H1 (cell line): ENCODE measurements around the gene TEX35. TPM values are rescaled to one million over a fixed set of nuclear protein-coding genes. Genes with fewer than 3 reads are reported as not detected.
A peak's percentile ranks its signal among the peaks of the same experiment; 100 is the strongest.

Source experiments
- BRCA1 ChIP-seq: IDR thresholded peaks from 2 replicates; pipeline ENCODE4 v1.6.1; 2012; ENCODE audit warnings: low read depth, low read length, improper control_type of control experiment
- EGR1 ChIP-seq: IDR thresholded peaks from 2 replicates; pipeline ENCODE4 v1.6.1; 2011; ENCODE audit warnings: low read depth, low read length, borderline replicate concordance
- NANOG ChIP-seq: IDR thresholded peaks from 2 replicates; pipeline ENCODE4 v1.6.1; 2011; ENCODE audit warnings: low read length, low read depth, mild to moderate bottlenecking, inconsistent platforms; ENCODE audit not compliant: insufficient read depth, poor library complexity, severe bottlenecking
- POU5F1 ChIP-seq: IDR thresholded peaks from 2 replicates; pipeline ENCODE4 v1.6.1; 2011; ENCODE audit warnings: low read depth, mild to moderate bottlenecking, low read length, moderate library complexity
- RBBP5 ChIP-seq: IDR thresholded peaks from 2 replicates; pipeline ENCODE4 v1.7.1; 2012; ENCODE audit warnings: low read depth, mild to moderate bottlenecking, inconsistent platforms, low read length, moderate library complexity, borderline replicate concordance
- TAF7 ChIP-seq: optimal IDR thresholded peaks from 2 replicates; pipeline ENCODE3; 2011; ENCODE audit warnings: low read depth, mild to moderate bottlenecking, inconsistent platforms, low read length, moderate library complexity, borderline replicate concordance
- polyA plus RNA-seq, 7 experiments: library from polyadenylated mRNA; depleted of rRNA in 3 of 7; stranded (reverse) in 5 of 7; unstranded in 2 of 7; fragments of >200 nt in 5 of 7; fragments of 200-250 nt in 2 of 7; gene quantifications; 1 replicate in 5 of 7; 2 replicates in 1 of 7; 4 replicates in 1 of 7; pipeline versions ENCODE4 v1.2.1 to v1.2.3, GENCODE V29; 2011 to 2013; ENCODE audit warnings: missing spikeins in 2 of 7, mixed read lengths in 2 of 7
- total RNA-seq: library from RNA; stranded (reverse); fragmentation: NEBNext Ultra II Directional; extraction: Animal tissue kit (Norgen Biotek cat#: 25700); gene quantifications from 2 replicates; pipeline ENCODE4 v1.2.1, GENCODE V29; 2021
- TF ChIP-seq, protein P1 (sequence below): IDR thresholded peaks from 2 replicates; pipeline ENCODE4 v1.6.1; 2012; ENCODE audit warnings: low read length, inconsistent platforms
- TF ChIP-seq, protein P2 (sequence below): fragments of 300-600 bp; sonication (generic); IDR thresholded peaks from 2 replicates; pipeline ENCODE4 v1.7.1; 2012; ENCODE audit warnings: low read length, moderate library complexity, mild to moderate bottlenecking, inconsistent platforms; ENCODE audit not compliant: insufficient replicate concordance

TEX35 gene
- total and polyA plus RNA-seq, 2 of the 8 experiments (the other 6 are each of a cell fraction or from before 2014, with no cell fraction given) = 0.03 TPM; not detected in 1

DNA sequence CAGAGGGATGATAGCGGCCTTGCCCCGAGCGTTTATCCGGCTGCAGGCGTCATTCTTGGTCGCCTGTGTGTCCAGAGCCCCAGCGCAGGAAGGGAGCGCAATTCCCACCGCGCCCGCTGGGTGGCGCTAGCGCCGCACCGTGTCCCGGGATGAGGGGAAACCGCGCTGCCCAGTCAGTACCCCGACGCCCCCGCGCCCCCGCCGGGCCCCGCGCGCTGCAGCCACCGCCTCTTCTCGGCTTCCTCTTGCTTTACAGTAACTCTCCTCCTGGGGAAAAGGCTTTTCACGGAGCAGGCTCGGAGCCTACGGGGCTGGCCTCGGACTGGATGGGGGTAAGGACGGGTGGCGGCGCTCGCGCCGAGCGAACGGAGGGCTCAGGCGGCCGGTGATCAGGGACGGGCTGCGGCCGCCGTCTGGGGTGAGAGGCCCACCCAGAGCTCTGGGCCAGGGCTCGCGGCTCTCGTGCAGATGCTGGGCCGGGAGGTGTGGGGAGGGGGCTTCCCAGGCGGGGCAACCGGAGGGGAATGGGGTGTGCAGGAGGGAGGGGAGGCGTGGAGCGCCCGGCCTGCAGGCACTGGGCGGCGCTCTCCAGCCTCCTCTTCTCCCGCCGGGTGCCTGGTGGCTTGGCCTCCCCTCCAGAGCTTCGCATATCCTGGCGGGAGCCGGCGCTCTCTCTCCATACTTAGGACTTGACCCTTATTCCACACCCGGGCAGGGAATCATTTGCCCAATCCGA, 29.8 kb downstream of the TEX35 start (continued):
- TF ChIP-seq, protein P1, sequence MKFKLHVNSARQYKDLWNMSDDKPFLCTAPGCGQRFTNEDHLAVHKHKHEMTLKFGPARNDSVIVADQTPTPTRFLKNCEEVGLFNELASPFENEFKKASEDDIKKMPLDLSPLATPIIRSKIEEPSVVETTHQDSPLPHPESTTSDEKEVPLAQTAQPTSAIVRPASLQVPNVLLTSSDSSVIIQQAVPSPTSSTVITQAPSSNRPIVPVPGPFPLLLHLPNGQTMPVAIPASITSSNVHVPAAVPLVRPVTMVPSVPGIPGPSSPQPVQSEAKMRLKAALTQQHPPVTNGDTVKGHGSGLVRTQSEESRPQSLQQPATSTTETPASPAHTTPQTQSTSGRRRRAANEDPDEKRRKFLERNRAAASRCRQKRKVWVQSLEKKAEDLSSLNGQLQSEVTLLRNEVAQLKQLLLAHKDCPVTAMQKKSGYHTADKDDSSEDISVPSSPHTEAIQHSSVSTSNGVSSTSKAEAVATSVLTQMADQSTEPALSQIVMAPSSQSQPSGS = no peak
- TF ChIP-seq EGR1 = peak; percentile 93
- TF ChIP-seq POU5F1 = no peak
- TF ChIP-seq RBBP5 = no peak
- no peak for TF ChIP-seq NANOG
- TF ChIP-seq TAF7 = peak; percentile 73
- TF ChIP-seq, protein P2, sequence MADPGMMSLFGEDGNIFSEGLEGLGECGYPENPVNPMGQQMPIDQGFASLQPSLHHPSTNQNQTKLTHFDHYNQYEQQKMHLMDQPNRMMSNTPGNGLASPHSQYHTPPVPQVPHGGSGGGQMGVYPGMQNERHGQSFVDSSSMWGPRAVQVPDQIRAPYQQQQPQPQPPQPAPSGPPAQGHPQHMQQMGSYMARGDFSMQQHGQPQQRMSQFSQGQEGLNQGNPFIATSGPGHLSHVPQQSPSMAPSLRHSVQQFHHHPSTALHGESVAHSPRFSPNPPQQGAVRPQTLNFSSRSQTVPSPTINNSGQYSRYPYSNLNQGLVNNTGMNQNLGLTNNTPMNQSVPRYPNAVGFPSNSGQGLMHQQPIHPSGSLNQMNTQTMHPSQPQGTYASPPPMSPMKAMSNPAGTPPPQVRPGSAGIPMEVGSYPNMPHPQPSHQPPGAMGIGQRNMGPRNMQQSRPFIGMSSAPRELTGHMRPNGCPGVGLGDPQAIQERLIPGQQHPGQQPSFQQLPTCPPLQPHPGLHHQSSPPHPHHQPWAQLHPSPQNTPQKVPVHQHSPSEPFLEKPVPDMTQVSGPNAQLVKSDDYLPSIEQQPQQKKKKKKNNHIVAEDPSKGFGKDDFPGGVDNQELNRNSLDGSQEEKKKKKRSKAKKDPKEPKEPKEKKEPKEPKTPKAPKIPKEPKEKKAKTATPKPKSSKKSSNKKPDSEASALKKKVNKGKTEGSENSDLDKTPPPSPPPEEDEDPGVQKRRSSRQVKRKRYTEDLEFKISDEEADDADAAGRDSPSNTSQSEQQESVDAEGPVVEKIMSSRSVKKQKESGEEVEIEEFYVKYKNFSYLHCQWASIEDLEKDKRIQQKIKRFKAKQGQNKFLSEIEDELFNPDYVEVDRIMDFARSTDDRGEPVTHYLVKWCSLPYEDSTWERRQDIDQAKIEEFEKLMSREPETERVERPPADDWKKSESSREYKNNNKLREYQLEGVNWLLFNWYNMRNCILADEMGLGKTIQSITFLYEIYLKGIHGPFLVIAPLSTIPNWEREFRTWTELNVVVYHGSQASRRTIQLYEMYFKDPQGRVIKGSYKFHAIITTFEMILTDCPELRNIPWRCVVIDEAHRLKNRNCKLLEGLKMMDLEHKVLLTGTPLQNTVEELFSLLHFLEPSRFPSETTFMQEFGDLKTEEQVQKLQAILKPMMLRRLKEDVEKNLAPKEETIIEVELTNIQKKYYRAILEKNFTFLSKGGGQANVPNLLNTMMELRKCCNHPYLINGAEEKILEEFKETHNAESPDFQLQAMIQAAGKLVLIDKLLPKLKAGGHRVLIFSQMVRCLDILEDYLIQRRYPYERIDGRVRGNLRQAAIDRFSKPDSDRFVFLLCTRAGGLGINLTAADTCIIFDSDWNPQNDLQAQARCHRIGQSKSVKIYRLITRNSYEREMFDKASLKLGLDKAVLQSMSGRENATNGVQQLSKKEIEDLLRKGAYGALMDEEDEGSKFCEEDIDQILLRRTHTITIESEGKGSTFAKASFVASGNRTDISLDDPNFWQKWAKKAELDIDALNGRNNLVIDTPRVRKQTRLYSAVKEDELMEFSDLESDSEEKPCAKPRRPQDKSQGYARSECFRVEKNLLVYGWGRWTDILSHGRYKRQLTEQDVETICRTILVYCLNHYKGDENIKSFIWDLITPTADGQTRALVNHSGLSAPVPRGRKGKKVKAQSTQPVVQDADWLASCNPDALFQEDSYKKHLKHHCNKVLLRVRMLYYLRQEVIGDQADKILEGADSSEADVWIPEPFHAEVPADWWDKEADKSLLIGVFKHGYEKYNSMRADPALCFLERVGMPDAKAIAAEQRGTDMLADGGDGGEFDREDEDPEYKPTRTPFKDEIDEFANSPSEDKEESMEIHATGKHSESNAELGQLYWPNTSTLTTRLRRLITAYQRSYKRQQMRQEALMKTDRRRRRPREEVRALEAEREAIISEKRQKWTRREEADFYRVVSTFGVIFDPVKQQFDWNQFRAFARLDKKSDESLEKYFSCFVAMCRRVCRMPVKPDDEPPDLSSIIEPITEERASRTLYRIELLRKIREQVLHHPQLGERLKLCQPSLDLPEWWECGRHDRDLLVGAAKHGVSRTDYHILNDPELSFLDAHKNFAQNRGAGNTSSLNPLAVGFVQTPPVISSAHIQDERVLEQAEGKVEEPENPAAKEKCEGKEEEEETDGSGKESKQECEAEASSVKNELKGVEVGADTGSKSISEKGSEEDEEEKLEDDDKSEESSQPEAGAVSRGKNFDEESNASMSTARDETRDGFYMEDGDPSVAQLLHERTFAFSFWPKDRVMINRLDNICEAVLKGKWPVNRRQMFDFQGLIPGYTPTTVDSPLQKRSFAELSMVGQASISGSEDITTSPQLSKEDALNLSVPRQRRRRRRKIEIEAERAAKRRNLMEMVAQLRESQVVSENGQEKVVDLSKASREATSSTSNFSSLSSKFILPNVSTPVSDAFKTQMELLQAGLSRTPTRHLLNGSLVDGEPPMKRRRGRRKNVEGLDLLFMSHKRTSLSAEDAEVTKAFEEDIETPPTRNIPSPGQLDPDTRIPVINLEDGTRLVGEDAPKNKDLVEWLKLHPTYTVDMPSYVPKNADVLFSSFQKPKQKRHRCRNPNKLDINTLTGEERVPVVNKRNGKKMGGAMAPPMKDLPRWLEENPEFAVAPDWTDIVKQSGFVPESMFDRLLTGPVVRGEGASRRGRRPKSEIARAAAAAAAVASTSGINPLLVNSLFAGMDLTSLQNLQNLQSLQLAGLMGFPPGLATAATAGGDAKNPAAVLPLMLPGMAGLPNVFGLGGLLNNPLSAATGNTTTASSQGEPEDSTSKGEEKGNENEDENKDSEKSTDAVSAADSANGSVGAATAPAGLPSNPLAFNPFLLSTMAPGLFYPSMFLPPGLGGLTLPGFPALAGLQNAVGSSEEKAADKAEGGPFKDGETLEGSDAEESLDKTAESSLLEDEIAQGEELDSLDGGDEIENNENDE = no peak
- no peak for TF ChIP-seq BRCA1
